ENCODE results near the gene CCNF.
"Not testable (repeated sequence)": the region's sequence is repeated elsewhere in the genome, so short reads cannot be mapped to it uniquely, and the experiment has no call there.

CCNF gene

GRCh38 chr16:2477327-2477726 lies 48.1 kb downstream of the CCNF start:
- TF ChIP-seq FOXM1 (IDR thresholded peaks at IDR 0.05; ENCODE audit: borderline replicate concordance) = no peak
- TF ChIP-seq HDGF (IDR thresholded peaks at IDR 0.05; ENCODE audit: borderline replicate concordance) = no peak
- no peak for TF ChIP-seq ZNF384 (IDR thresholded peaks at IDR 0.05)
- TF ChIP-seq PKNOX1 (IDR thresholded peaks at IDR 0.05) = no peak
- no peak for TF ChIP-seq NFRKB (IDR thresholded peaks at IDR 0.05)
- no peak for TF ChIP-seq BHLHE40 (IDR thresholded peaks at IDR 0.05; ENCODE audit: borderline replicate concordance)
- TF ChIP-seq FOXA1 (IDR thresholded peaks at IDR 0.05) = no peak
- no peak for TF ChIP-seq L3MBTL2 (conservative IDR thresholded peaks at IDR 0.05)
- no peak for TF ChIP-seq TARDBP (IDR thresholded peaks at IDR 0.05)
- TF ChIP-seq ARNT (IDR thresholded peaks at IDR 0.05) = no peak
- TF ChIP-seq SUZ12 (IDR thresholded peaks at IDR 0.05) = no peak
- no peak for TF ChIP-seq ELF4 (IDR thresholded peaks at IDR 0.05)
- TF ChIP-seq FOXK2 (IDR thresholded peaks at IDR 0.05) = no peak
- TF ChIP-seq CTBP1 (IDR thresholded peaks at IDR 0.05; ENCODE audit: borderline replicate concordance) = no peak
- no peak for TF ChIP-seq LEF1 (IDR thresholded peaks at IDR 0.05; ENCODE audit: borderline replicate concordance)
- no peak for TF ChIP-seq SP1 (IDR thresholded peaks at IDR 0.05)
- ChIA-PET POLR2A (interaction anchor here (0.9 to 1.8 kb wide), 3 partner anchors 8 to 11 kb away, joined by 3 to 6 read pairs (median 5); no protein-coding TSS in a partner anchor), CTCF (no interaction called here)
- DNase-seq (ENCODE audit: extremely low spot score) = no peak

GRCh38 chr16:2478279-2478678 lies 49.0 kb downstream of the CCNF start:
- no peak for DNase-seq (ENCODE audit: extremely low spot score)
- POLR2A ChIA-PET = interaction anchor here (0.7 to 1.8 kb wide), 4 partner anchors 8 to 35 kb away, joined by 3 to 6 read pairs (median 5); partner anchors contain the start of gene ATP6V0C
- no peak for TF ChIP-seq FOXK2 (IDR thresholded peaks at IDR 0.05)
- TF ChIP-seq BHLHE40 (IDR thresholded peaks at IDR 0.05; ENCODE audit: borderline replicate concordance) = no peak
- TF ChIP-seq FOXA1 (IDR thresholded peaks at IDR 0.05) = no peak
- no peak for TF ChIP-seq SUZ12 (IDR thresholded peaks at IDR 0.05)
- no peak for TF ChIP-seq ARNT (IDR thresholded peaks at IDR 0.05)
- TF ChIP-seq PKNOX1 (IDR thresholded peaks at IDR 0.05) = no peak
- TF ChIP-seq LEF1 (IDR thresholded peaks at IDR 0.05; ENCODE audit: borderline replicate concordance) = no peak
- no peak for TF ChIP-seq FOXM1 (IDR thresholded peaks at IDR 0.05; ENCODE audit: borderline replicate concordance)
- TF ChIP-seq TARDBP (IDR thresholded peaks at IDR 0.05) = no peak
- no peak for TF ChIP-seq ZNF384 (IDR thresholded peaks at IDR 0.05)
- no peak for TF ChIP-seq ELF4 (IDR thresholded peaks at IDR 0.05)
- no peak for TF ChIP-seq L3MBTL2 (conservative IDR thresholded peaks at IDR 0.05)
- CTCF ChIA-PET = no interaction called here

GRCh38 chr16:2479996-2480395 lies 50.7 kb downstream of the CCNF start:
- CTCF ChIA-PET; POLR2A ChIA-PET; DNase-seq (ENCODE audit: extremely low spot score): not testable (repeated sequence)

- ChIA-PET CTCF (interaction anchor here (1.5 kb wide), 1 partner anchor 20 kb away, joined by 3 read pairs; no protein-coding TSS in a partner anchor), POLR2A (interaction anchor here (0.7 kb wide), 1 partner anchor 10 kb away, joined by 3 read pairs; the partner anchor contains the start of gene NTN3)
- DNase-seq (ENCODE audit: extremely low spot score) = no peak
- no peak for TF ChIP-seq PKNOX1 (IDR thresholded peaks at IDR 0.05)
- TF ChIP-seq TARDBP (IDR thresholded peaks at IDR 0.05) = no peak
- TF ChIP-seq L3MBTL2 (conservative IDR thresholded peaks at IDR 0.05) = no peak
- no peak for TF ChIP-seq ARNT (IDR thresholded peaks at IDR 0.05)
- TF ChIP-seq NFRKB (IDR thresholded peaks at IDR 0.05) = no peak
- no peak for TF ChIP-seq FOXK2 (IDR thresholded peaks at IDR 0.05)
- TF ChIP-seq FOXM1 (IDR thresholded peaks at IDR 0.05; ENCODE audit: borderline replicate concordance) = no peak
- no peak for TF ChIP-seq SUZ12 (IDR thresholded peaks at IDR 0.05)
- TF ChIP-seq LEF1 (IDR thresholded peaks at IDR 0.05; ENCODE audit: borderline replicate concordance) = no peak
- TF ChIP-seq ZNF384 (IDR thresholded peaks at IDR 0.05) = no peak
- no peak for TF ChIP-seq HDGF (IDR thresholded peaks at IDR 0.05; ENCODE audit: borderline replicate concordance)
- TF ChIP-seq ELF4 (IDR thresholded peaks at IDR 0.05) = no peak
- TF ChIP-seq FOXA1 (IDR thresholded peaks at IDR 0.05) = no peak
- TF ChIP-seq BHLHE40 (IDR thresholded peaks at IDR 0.05; ENCODE audit: borderline replicate concordance) = no peak
- TF ChIP-seq CTBP1 (IDR thresholded peaks at IDR 0.05; ENCODE audit: borderline replicate concordance) = no peak
- no peak for TF ChIP-seq SP1 (IDR thresholded peaks at IDR 0.05)
Observed at GRCh38 chr16:2480948-2481347, 51.7 kb downstream of the CCNF start.

- CTCF ChIA-PET = interaction anchor here (1.5 kb wide), 1 partner anchor 20 kb away, joined by 3 read pairs; no protein-coding TSS in a partner anchor
- TF ChIP-seq SP1 (IDR thresholded peaks at IDR 0.05) (no peak), NFRKB (IDR thresholded peaks at IDR 0.05) (no peak), FOXK2 (IDR thresholded peaks at IDR 0.05) (no peak), LEF1 (IDR thresholded peaks at IDR 0.05; ENCODE audit: borderline replicate concordance) (no peak), HDGF (IDR thresholded peaks at IDR 0.05; ENCODE audit: borderline replicate concordance) (no peak), FOXA1 (IDR thresholded peaks at IDR 0.05) (no peak), BHLHE40 (IDR thresholded peaks at IDR 0.05; ENCODE audit: borderline replicate concordance) (no peak), L3MBTL2 (conservative IDR thresholded peaks at IDR 0.05) (no peak), ELF4 (IDR thresholded peaks at IDR 0.05) (no peak), CTBP1 (IDR thresholded peaks at IDR 0.05; ENCODE audit: borderline replicate concordance) (no peak), PKNOX1 (IDR thresholded peaks at IDR 0.05) (no peak), ZNF384 (IDR thresholded peaks at IDR 0.05) (no peak), SUZ12 (IDR thresholded peaks at IDR 0.05) (no peak), TARDBP (IDR thresholded peaks at IDR 0.05) (no peak), ARNT (IDR thresholded peaks at IDR 0.05) (no peak), FOXM1 (IDR thresholded peaks at IDR 0.05; ENCODE audit: borderline replicate concordance) (no peak)
- no peak for DNase-seq (ENCODE audit: extremely low spot score)
- POLR2A ChIA-PET = no interaction called here
Observed at GRCh38 chr16:2481676-2482075, 52.4 kb downstream of the CCNF start.
